GM21447 (cell line): Measurements from ENCODE around the gene PCED1B.

Experiments
- ATAC-seq: cut with Tn5 transposase; IDR thresholded peaks from one replicate; pipeline ENCODE4 v1.9.1; 2021; ENCODE audit not compliant: unreplicated experiment

The PCED1B gene

DNA sequence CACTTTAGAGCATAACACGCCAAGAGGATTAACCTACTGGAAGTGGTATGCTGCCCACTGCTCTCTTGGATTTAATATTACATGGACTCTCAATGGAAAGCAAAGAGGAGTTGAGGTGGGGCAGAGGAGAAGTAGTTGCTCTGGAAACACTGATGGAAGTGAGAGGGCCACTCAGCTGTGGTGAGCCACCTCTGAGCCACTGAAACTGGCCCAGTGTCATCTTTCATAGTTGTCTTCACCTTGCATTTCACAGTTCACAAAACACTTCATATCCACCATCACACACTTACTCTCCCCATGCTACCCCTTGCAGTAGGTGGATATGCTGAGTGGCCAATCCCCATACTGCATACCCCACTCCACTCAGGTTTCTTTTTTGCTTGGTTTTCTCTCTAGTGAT, 12.2 kb upstream of the PCED1B start:
- ATAC-seq, result no peak

DNA sequence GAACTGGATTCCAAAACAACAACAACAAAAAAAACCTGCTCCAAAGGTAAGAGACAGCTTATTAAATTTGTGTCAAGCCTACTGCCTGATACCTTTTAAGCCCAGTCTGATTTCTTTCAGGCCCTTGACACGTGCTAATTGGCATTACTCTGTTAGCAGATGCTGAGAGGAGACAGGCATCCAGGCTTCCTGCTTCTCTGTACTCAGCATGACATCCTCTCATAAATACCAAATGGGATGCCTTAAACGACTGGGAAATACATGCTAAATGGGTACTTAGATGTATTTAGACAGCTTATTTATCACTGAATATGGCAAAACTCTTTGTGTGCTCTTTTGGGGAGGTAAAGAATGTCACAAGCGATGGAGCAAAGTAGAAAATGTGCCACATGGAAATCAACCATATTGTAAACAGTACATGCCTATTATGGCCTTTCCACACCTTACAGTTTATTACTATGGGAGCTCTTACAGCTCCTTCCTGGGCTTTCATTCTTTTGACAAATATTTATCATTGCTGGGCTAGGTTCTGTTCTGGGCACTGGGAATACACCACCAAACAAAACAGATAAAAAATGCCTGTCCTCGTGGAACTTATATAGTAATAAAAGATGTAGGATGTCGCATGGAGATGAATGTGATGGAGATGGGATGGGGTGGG, 11.5 kb upstream of the PCED1B start:
- no peak for ATAC-seq

DNA sequence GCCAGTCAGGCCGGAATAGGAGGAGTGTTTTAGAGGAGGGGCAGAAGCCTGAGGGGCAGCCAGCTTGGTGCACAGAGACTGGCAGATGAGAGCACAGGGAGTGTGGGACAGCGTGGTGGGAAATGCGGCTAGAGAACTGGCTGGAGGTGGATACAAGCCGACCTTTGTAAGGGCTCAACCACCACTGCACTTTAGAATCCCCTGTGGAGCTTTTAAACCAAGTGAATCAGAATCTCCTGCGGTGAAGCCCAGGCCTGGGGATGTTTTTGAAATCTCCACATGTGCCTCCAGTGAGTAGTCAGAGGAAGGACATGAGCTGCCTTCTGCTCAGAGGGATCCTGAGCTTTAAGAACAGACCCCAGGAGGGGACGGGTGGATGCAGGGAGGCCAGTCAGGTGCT, 10.9 kb upstream of the PCED1B start:
- no peak for ATAC-seq

DNA sequence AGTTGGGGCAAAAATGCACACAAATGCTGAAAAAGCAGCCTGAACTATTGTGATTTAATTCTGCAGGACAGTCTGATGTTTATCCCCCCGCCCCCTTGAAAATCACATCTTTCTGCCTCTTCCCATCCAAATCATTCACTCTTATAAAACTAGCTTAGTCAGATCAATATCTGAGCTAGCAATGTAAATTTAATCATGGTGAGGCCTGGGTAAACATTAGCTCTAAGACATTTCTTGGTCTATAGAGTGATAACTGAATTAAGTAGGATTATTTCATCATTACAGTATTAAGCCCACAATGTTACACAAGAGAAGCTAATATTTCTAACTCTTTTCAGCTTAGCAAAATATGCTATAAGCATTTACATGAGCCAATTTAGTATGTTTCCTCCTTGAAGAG, 9.1 kb upstream of the PCED1B start:
- no peak for ATAC-seq

DNA sequence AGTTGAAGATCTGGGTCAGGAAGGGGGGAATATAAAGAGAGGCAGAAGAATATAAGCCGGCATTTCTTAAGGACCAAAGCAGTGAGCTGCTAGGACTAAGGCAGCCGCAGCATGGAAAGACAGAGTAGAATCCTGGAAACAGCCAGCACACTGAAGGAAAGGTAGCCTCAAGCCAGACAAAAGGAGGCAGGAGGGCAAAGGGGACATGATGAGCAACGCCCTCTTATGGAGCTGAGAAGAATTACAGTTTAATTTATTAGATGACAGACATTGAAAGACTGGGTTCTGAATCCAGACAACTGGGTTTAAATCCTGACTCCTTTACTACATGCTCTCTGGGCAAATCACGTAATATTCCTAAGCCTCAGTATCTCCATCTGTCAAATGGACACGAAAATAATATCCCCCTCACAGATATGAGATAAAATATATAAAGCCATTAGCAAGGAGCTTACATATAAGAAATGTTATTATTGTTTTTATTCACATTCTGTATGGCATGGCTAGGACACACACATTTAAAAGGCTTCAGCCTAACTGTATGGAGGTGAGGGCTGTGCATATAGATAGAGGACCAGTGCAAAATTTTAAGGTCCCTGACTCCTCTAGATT, 8.1 kb upstream of the PCED1B start:
- ATAC-seq, result no peak

DNA sequence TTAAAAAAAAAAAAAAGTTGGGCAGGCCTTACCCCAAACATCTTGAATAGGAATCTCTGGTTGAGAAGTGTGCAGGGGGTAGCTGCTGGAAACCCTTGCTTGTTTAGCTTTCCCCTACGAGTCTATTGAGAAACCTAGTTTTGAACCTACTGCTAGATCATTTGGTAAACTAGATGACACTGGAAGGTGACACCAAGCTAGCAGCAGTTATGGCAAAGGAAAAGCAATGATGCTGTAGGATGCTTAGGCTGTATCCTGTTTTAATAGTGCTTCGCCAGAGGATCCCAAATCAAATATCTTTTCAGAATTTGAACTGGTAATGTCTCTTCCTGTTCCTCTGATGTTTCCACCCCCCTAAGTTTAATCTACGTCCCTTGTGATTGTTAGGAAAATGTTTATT, 5.5 kb upstream of the PCED1B start:
- no peak for ATAC-seq

DNA sequence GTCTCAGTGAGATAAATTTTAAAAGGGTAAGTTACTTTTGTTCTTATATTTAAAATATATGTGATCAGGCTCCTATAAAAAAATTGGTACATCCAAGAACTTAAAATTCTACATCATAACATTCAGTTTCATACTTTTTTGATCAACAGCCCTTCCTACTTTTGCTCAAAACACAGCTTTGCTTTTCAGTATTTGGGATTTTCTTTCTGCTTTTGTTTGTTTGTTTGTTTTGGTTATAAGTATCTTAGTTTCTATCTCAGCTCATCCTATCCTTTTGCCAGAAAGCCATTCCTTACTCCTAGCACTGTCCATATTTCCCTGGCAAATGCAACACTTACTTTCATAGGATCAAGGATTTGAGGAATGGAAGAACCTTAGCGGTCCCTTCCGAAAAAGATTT, 4.7 kb upstream of the PCED1B start:
- no peak for ATAC-seq

DNA sequence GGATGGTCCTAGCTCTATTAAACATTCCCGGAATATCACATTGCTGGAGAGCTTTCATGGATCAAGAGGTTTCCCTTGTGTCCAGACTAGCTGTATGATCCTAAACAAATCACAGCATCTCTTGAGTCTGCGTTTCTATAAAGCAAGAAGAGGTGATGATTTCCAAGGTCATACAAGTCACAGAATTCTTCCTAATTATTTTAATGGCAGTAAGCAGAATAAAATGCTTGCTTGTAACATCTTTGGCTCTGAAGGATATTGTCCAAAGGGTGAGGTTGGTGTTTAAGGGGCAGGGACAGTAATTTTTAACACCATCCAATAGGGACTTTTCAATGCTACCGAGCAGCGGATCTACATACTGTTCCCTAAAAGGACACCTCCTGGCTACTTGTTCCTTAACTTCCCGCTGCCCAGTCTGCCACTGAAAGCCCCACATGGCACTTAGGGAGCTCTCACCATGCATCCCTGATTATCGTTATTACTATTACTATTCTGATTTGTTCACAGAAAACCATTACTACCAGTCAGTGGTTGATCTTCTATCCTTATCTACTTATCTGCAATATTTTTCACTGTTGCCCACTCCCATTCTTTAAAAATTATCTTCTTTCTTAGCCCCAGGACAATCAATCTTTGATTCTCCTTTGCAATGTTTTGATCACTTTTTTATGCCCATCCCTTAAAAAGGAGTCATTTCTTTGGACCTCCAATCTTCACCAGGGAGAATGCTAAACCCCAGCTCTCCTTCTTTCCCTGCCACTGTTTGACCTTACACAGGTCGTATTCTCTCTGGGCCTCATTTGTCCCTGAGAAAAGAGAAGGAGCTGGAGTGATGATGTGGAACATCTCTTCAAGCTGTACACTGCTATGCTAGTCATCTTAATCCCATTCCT, 4.0 kb upstream of the PCED1B start:
- no peak for ATAC-seq

DNA sequence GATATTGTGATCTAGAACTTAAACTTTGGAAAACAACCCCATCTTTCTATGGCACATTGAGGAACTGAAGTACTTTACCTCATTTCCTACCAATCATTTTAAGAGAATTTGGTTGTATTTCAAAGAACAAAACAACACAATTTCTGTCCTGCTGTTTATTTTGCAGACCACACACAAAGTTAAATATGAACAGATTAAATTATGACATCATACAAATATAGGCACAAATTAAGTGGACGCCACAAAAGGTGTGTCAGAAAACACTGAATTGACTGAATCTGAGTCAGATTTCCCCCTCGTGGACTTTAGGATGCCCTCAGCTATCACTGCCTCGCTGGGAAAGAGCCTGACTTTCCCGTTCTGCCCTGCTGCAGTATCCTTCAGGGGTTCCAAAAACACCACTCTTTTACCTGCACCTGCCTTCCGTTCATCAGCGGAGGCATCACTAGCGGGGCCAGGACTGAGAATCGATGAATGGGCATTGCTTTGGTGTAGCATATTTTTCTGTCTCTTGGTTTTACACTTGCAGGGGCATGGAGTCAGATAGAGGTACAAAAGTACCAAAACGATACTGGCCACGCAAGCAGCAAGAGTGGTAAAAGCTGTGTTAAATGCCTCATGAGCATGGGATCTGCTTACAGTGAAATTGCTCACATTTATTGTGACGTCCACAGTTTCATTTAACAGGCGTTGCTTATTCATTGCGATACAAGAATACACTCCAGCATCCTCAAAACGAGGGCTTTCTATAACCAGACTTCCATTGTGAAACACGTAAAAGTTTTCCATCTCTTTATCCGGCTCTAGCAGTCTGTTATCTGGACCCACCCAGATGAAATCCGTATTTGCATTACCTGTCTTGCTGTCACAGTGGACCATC, 2.0 kb upstream of the PCED1B start:
- no peak for ATAC-seq

DNA sequence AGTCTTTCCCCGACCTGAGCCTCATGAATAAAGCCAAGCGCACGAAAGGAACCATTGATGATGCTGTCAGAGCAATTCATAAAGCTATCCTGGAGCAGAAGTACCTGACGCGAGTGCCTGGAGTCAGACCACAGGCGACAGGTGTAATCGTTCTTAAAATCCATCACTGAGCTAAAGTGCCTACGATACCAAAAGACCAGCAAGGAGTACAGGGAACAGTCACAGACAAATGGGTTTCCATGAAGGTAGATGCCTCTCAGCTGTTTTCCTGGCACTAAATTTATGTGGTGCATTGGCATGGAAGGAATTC, 1.4 kb upstream of the PCED1B start:
- ATAC-seq, result no peak

DNA sequence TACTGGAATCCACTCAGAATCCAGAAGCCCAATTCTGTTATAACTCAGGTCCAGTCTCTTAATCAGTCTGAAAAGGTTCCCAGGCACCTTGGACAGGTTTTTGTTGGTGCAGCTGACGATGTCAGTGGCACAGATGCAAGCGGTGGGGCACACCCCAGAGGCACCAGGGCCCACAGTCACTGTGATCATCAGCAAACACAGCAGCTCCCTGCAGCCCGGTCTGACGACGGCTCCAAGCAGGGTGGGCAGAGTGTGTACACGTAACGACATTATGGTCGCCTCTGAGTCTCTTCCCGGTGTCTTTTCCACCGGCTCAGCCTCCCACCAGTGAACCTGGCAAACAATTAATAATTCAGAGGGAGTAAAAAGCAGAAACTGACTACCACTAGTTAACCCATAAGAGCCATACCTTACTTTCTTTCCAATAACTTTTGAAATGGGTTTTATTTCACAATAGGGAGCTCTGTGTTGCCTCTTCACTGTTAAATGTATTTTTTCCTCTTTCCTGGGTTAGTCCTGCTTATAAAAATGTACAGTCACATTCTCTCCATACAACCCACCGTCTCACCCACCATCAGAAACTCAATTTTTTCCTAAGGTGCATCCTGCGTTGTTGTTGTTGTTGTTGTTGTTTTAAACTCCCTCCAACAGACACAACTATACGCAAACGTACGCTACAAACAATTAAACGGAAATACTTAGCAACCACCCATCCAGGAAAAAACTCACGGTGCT, 521 bp upstream of the PCED1B start:
- no peak for ATAC-seq

DNA sequence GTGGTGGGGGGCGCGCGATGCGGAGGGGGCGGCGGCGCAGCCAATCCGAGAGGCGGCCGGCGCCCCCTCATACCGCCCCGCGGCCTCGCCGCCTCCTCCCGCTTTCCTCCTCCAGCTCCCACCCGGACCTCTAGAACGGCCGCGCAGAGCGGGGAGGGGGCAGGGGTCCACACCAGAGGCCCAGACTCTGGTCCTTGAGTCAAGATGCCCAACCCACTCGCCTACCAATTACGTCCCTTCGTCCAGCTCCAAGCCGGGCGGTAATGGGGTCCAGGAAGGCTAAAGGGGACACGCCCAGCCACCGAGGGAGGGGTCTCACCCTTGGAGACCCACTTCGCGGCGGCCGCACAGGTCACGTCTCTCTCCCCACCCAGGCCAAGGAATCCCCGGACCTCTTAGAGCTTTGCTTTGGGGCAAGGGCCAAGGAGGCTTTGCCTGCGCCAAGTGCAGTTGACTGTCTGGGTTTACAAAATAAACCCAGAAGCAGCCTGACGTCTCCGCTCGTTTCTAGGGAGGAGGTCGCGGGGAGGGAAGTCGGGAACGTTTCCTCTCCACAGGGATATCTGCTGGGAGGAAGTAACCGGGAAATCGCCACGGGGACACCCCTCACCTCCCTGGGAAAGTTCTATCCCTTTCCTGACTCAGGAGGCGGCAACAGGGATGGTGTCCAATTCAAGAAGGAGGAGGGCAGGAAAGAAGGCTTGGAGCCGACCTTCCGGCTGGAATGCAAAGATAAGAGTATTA, 732 bp downstream of the PCED1B start:
- ATAC-seq, result peak; percentile 26

DNA sequence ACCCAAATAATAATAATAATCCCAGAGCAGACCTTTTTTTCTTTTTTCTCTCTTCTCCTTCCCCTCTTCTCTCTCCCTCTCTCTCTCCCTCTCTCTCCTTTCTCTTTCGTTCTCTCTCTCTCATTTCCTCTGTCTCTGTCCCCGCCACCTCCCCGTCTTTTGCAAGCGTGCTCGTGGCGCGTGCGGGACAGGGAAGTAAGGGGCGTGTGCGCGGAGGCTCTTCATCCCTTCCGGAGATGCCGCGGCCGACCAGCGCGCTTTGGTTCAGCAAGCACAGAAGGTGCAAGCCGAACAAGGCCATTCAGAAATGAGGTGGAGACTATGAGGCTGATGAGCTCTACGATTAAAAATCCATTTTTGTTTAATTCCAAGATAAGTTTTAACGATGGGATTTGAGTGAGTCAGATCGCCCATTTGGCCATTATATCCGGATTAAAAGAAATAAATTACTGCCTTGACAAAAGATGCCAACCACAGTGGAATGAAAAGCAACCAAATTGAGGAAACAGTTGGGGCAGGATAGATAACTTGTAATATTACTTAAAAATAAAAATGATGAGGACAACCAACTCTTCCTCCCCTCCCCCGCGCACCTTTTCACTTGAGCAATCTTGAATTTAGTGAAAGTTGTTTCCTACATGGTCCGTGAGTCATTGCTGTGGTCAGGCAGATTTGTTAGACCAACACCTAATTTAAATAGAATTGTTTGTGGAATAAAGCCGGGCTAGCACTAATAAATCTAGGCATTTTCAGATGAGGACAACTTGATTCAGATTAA, 1.5 kb downstream of the PCED1B start:
- ATAC-seq, result no peak

DNA sequence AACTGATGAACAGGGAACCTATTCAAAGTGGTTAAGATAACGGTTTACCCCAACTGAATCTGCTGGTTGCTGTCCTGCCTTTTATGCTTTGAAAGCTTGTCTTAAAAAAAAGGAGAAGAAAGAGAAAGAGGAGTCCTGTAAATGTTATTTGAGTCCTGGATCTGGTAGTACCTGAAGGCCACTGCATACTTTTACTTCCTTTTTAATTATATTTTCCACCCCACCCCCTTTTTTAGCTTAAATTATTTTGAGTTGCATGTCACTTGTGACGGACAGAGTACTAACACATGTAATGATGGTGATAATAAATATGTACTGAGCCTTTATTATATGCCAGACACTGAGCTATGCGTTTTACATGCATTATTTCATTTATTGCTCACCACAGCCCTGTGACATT, 2.9 kb downstream of the PCED1B start:
- no peak for ATAC-seq

DNA sequence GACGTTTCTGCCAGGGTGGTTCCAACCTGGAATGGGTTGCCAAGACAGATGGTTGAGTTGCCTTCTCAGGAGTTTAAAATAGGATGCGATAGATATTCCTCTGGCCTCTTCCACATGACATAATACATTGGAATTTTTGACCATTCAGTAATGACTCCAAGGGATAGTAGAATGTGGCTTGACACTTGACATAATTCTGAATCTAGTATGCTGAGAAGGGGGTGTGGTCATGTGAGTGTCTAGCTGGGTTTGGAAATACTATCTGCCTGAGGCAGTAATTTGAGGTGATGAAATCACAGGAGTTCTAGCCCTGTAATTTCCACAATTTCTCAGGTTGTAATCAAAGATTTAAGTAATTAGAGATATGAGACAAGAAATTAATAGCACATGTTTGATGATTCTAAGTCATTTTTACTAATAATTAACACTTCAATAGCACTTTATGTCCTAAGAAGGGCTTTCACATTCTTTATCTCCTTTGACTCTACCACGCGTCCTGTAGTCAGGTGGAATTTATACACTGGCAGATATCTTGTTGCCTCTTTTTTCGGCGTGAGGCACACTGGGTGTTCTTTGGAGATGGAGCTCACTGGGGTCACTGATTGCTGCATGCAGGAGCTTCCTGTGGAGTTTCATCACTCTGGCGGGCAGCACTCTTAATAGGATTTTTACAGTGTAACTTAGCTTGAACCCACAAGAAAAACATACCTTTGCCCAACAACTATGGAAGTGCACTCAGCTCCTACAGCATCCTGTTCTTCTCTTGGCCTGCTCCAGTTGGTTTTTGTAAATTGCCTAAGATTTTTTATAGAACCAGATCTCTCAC, 3.6 kb downstream of the PCED1B start:
- no peak for ATAC-seq

DNA sequence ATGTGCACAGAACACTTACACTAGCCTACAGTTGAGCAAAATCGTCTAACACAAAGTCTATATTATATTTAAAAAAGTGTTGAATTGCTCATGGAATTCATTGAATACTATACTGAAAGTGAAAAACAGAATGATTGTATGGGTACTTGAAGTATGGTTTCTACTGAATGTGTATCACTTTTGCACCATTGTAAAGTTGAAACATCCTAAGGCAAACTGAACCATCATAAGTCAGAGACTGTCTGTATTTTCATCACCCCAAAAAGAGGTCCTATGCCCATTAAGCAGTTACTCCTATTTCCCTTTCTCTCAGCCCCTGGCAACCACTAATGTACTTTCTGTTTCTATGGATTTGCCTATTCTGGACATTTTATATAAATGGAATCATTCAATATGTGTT, 4.8 kb downstream of the PCED1B start:
- ATAC-seq, result no peak

DNA sequence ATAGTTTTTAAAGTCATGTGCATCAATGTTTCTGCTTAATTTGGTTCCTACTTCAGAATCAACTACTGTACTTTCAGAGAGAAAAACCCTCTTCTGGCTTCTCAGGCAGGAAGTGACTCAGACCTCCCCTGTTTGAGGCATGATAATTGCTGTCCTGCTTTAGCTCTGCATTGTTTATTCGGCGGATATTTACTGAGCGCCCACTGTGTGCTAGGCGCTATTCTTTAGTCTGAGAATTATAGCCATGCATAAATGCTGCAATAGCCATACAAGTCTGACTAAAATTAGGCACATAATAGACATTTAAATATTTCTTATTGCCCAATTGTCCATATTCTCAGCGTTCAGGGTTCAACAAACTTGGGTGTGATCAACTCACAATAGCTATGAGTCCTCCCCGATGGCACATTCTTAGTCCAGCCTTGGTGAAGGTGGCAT, 6.4 kb downstream of the PCED1B start:
- no peak for ATAC-seq

DNA sequence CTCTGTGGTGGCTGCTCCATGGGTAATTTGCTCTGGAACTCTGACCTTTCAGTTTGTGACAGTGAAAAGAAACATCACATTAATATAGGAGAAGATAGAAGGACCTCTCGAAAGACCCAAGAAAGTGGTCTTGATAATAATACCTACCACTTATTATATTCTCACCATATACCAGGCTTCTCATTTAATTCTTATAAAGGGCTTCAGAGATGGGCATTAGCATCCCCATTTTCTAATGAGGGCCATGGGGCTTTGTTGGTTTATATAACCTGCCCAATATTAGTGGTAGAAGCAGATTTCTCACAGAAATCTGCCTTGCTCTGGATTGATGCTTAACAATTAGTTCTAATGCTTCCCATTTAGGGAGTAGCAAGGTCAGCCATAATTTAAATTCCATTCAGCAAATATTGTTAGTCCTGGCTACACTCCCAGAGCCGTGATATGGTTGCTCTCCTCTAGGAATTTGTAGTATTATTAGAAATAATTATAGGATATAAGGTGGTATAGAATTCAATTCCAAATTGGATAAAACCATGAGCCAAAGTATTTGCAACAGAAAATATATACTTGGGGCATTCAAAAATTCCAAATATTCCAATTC, 7.8 kb downstream of the PCED1B start:
- ATAC-seq, result no peak
